ENCODE data around the gene ATP11A.

ATP11A gene

GRCh38 chr13:112744168-112745021, 54.6 kb downstream of the ATP11A start:
- peak; percentile 39 for DNase-seq

GRCh38 chr13:112746044-112746443, 56.2 kb downstream of the ATP11A start:
- no peak for DNase-seq

DNA sequence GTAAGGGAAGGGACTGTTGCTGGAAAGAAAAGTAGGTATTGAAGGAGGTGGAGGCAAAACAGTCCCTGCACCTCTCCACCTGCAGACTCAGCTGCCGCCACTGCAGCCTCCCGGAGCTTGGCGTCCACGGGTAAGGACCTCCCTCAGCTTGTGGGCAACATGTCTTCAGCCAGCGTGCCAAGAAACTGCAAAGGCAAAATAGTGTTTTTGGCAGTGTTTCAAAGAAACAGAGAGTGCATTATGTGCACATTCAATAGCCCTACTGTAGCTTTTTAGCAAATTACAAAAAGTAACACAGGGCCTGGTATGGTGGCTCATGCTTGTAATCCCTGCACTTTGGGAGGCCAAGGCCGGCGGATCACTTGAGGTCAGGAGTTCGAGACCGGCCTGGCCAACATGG, 57.4 kb downstream of the ATP11A start:
- no peak for DNase-seq

- DNase-seq, result no peak
Measured at GRCh38 chr13:112748947-112749735, 59.3 kb downstream of the ATP11A start.

- DNase-seq, result no peak
Measured at GRCh38 chr13:112750570-112750969, 60.7 kb downstream of the ATP11A start.

GRCh38 chr13:112751617-112752016, 61.8 kb downstream of the ATP11A start:
- no peak for DNase-seq

- no peak for DNase-seq
Measured at GRCh38 chr13:112752211-112752610, 62.4 kb downstream of the ATP11A start.

- peak; percentile 16 for DNase-seq
Measured at GRCh38 chr13:112752711-112753541, 63.1 kb downstream of the ATP11A start.

GRCh38 chr13:112753833-112754232, 64.0 kb downstream of the ATP11A start:
- no peak for DNase-seq

DNA sequence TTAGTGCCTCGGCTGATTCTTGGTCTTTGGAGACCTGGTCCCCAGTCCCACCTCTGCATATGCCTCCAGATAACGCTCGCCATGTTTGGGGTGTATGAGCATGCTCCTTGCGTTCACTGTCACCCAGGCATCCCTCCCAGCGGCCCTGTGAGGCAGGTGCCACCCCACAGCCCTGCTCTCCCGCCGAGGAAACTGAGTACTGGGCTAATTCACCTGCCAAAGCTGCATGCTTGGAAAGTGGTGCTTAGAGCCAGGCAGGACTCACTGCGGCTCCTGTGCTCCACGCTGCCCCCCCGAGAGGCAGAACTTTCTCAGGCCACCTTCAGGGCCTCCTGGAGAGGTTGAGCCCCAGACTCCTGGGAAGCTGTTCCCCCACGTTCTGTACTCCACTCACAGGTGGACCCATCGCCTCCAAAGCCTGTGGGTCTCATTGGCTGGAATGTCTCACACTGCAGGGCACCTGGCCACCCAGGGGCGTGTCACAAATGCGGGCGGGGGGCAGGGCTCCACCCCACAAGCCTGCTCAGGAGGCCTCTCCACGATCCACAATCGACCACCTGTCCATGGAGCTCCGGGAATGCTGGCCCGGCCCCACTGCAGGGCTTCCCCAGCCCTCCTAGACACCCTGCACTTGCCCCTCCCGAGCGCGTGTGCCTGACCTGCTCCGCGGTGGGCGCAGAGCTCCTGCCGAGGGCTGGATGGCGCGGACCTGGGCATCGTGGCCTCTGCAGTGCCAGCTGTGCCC, 64.6 kb downstream of the ATP11A start:
- DNase-seq, result no peak

DNA sequence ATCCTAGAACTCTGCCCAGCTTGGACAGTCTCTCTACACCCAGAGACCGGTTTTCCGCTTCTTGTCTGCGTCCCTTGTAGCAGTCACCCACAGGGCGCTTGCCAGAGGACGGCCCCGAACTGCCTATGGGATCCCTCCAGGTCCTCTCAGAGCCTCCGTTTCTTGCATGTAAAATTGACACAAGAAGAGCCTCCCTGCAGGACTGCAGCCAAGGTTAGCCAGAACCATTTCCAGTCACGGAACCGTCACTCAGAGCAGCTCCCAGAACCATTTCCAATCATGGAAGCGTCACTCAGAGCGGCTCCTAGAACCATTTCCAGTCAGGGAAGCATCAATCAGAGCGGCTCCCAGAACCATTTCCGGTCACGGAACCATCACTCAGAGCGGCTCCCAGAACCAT, 65.5 kb downstream of the ATP11A start:
- DNase-seq, result no peak

DNA sequence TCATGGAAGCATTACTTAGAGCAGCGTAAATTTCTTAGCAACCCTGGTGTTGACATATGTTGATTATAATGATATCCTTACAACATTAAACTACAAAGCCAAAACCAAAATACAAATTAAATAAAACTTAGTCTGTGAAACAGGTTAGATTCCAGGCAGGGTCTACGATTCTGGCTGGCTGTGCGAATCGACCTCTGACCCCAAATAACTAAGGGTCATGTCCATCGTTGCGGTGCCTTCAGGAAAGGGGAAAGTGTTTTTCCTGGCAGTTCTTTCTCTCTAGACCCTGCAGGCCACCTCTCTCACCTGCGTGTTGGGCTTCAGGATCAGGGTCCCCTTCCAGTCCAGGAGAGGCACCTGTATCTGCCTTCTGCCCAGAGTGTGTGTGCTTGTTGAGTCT, 66.2 kb downstream of the ATP11A start:
- DNase-seq, result no peak

DNA sequence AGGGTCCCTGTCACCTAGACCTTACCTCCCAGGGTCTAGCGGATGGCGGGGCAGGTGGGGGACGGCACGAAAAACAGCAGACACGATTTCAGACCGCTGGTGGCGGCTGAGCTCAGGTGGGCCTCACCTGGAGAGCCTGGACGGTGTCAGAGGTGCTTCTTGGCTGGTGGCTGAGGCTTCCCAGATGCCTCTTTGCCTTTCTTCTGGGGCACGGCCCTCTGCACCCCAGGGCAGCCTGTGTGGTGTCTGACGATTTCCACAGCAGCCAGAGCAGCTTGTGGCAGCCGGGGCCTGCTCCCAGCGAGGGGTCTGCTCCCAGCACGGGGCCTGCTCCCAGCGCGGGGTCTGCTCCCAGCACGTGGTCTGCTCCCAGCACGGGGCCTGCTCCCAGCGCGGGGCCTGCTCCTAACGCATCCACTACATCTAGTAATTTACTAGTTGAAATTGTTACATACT, 66.7 kb downstream of the ATP11A start:
- no peak for DNase-seq

DNA sequence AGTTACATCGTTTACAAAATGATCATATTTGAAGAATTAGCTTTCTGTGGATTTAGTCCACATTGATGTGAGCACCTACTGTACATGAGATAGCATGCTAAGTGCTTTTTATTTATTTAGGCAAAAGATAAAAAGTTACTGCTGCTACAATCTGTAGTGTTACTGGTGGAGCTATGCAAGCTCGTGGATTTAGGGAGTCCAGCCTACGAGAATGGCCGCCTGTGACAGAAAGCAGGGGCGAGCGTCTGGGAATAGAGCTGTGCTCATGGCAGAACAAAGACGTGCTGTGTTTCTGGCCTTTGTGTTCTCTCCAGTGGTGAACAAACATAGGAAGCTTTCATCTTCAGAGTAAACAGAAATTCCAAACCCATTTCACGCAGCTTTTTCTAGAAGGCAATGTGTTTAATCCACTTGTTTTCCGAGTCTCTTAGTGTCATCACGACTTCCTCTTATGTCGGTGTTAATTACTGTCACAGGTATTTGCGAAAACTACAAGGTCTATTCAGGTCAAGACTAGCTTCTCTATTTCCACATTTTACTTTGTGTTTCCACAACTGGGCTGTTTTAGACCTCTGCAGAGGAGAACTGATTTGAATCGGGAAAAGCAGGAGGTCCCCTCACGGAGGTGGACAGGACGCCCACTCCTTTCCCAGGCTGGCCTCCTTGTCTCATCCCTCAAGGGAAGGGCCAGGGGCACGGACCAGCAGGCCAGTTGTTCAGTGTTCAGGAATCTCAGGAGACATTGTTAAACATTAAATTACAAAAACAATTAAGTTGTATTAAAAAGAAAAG, 67.3 kb downstream of the ATP11A start:
- no peak for DNase-seq

DNA sequence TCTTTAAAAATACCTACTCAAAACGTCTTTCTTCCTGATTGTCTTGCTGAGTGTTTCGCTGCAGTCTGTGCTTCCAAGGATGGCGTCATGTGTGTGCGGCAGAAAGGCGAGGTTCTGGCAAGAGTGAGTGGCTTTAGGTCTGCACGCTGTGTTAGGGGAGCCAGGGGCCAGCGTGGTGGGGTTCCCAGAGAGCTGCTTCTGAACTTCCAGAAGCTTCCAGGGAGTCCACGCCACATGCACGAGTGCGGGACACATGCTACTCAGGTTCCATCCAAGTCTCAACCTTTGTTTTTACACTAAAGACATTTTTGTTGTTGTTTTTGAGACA, 67.9 kb downstream of the ATP11A start:
- DNase-seq, result no peak

DNA sequence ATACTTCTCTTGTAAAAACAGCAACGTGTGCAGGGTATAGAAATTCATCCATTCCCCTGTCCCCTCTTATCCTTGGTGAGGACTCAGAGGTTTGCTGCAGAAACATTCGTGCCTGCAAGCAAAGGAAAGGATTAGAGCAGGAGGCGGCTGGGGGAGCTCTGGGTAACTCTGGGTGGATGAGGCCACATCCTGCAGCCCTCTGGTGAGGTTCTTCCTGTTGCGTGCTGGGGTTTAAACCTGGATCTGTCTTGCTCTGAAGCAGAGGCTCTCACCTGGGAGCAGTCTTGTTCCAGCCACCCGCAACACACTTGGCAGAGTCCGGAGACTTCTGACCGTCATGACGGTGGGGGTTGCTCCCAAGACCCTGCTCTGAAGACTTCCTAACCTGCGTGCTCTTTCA, 69.2 kb downstream of the ATP11A start:
- DNase-seq, result no peak

DNA sequence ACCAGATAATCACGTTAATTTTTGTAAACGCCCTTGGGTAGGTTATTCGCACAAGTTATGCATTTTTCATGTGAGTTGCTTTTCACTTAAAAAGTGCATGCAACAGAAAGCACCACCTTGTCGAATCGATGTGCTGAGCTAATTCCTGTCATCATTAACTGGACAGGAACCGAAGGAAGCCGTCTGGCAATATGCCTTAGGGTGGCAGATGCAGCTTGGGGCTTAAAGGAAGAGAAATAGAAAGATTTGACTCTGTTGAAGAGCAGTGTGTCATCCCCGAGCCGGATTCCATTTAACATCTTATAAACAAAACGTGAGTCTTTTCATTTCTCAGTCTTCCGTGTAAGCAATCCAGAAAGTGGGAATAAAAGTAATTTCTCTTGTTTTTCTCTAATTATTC, 70.0 kb downstream of the ATP11A start:
- DNase-seq, result no peak

GRCh38 chr13:112760435-112760834, 70.6 kb downstream of the ATP11A start:
- no peak for DNase-seq

- DNase-seq, result no peak
Measured at GRCh38 chr13:112760931-112761330, 71.1 kb downstream of the ATP11A start.

- DNase-seq, result peak; percentile 58
Measured at GRCh38 chr13:112761701-112762689, 72.2 kb downstream of the ATP11A start.
